Osteoblast (primary cell): ENCODE data around the gene ABCB7. TPM values are rescaled to one million over a fixed set of nuclear protein-coding genes. Genes with fewer than 3 reads are reported as not detected.

ENCODE experiments used
- DNase-seq: peaks from one replicate; pipeline ENCODE4 v3.0.0; 2011; ENCODE audit warnings: low spot score, mixed read lengths; ENCODE audit not compliant: insufficient read length; ENCODE audit errors: missing footprints
- H2AFZ ChIP-seq: 2 replicates; pipeline ENCODE4 v1.6.0; 2011; ENCODE audit warnings: mild to moderate bottlenecking, low read length
- H3K27ac ChIP-seq: 2 replicates; pipeline ENCODE4 v1.5.1; 2011; ENCODE audit warnings: mild to moderate bottlenecking, low read depth, low read length, moderate library complexity
- H3K27me3 ChIP-seq: 2 replicates; pipeline ENCODE4 v1.6.0; 2012; ENCODE audit warnings: mild to moderate bottlenecking, control low read depth, inconsistent platforms, low read length, moderate library complexity; ENCODE audit not compliant: insufficient read depth
- H3K36me3 ChIP-seq: 2 replicates; pipeline ENCODE4 v1.5.1; 2011; ENCODE audit warnings: mild to moderate bottlenecking, low read length, control low read depth, moderate library complexity; ENCODE audit not compliant: insufficient read depth
- H3K4me1 ChIP-seq: 2 replicates; pipeline ENCODE4 v1.5.1; 2011; ENCODE audit warnings: mild to moderate bottlenecking, low read length, control low read depth, moderate library complexity; ENCODE audit not compliant: insufficient read depth
- H3K4me2 ChIP-seq: 2 replicates; pipeline ENCODE4 v1.6.0; 2011; ENCODE audit warnings: mild to moderate bottlenecking, low read length; ENCODE audit not compliant: insufficient read depth
- H3K4me3 ChIP-seq: fragments of 200-600 bp; sonication (generic); 3 replicates; pipeline ENCODE4 v1.5.1; 2012; ENCODE audit warnings: mild to moderate bottlenecking, low read length, inconsistent platforms; ENCODE audit not compliant: insufficient read depth
- H3K79me2 ChIP-seq: 2 replicates; pipeline ENCODE4 v1.6.0; 2012; ENCODE audit warnings: mild to moderate bottlenecking, low read length, control low read depth, inconsistent platforms; ENCODE audit not compliant: insufficient read depth
- H3K9me3 ChIP-seq: 2 replicates; pipeline ENCODE4 v1.5.1; 2011; ENCODE audit warnings: low read depth, low read length, control low read depth
- H4K20me1 ChIP-seq: 2 replicates; pipeline ENCODE4 v1.6.0; 2012; ENCODE audit warnings: mild to moderate bottlenecking, low read length, control low read depth; ENCODE audit not compliant: insufficient read depth
- total RNA-seq: library from RNA; depleted of rRNA; stranded (reverse); fragments of >200 nt; gene quantifications from 2 replicates; pipeline ENCODE4 v1.2.3, GENCODE V29; 2012
- TF ChIP-seq, protein P1 (sequence below): IDR thresholded peaks from 2 replicates; pipeline ENCODE4 v1.5.1; 2011; ENCODE audit warnings: mild to moderate bottlenecking, low read depth, low read length, moderate library complexity; ENCODE audit errors: extremely low read depth

The ABCB7 gene
- total RNA-seq, 1 donor = 28.2 TPM

DNA sequence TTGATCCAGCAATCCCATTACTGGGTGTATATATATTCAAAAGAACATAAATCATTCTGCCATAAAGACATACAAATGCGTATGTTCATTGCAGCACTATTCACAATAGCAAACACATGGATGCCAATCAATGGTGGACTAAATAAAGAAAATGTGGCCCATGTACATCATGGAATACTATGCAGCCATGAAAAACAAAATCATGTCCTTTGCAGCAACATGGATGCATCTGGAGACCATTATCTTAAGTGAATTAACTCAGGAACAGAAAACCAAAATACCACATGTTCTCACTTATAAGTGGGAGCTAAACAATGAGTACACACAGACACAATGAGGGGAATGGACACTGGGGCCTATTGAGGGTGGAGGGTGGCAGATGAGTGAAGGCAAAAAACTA is 81.6 kb downstream of the ABCB7 start:
- Histone ChIP-seq H3K27me3 (no peaks in the 10 kb centered on the region), H3K79me2 (no peaks in the 10 kb centered on the region), H3K27ac (no peak overlapping the region), H3K4me3 (no peak overlapping the region), H4K20me1 (no peaks in the 10 kb centered on the region), H3K4me2 (no peak overlapping the region), H3K9me3 (no peaks in the 10 kb centered on the region), H3K36me3 (no peaks in the 10 kb centered on the region), H3K4me1 (no peaks in the 10 kb centered on the region), H2AFZ (no peak overlapping the region)
- DNase-seq = no peak
- TF ChIP-seq, protein P1, sequence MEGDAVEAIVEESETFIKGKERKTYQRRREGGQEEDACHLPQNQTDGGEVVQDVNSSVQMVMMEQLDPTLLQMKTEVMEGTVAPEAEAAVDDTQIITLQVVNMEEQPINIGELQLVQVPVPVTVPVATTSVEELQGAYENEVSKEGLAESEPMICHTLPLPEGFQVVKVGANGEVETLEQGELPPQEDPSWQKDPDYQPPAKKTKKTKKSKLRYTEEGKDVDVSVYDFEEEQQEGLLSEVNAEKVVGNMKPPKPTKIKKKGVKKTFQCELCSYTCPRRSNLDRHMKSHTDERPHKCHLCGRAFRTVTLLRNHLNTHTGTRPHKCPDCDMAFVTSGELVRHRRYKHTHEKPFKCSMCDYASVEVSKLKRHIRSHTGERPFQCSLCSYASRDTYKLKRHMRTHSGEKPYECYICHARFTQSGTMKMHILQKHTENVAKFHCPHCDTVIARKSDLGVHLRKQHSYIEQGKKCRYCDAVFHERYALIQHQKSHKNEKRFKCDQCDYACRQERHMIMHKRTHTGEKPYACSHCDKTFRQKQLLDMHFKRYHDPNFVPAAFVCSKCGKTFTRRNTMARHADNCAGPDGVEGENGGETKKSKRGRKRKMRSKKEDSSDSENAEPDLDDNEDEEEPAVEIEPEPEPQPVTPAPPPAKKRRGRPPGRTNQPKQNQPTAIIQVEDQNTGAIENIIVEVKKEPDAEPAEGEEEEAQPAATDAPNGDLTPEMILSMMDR = no peak

DNA sequence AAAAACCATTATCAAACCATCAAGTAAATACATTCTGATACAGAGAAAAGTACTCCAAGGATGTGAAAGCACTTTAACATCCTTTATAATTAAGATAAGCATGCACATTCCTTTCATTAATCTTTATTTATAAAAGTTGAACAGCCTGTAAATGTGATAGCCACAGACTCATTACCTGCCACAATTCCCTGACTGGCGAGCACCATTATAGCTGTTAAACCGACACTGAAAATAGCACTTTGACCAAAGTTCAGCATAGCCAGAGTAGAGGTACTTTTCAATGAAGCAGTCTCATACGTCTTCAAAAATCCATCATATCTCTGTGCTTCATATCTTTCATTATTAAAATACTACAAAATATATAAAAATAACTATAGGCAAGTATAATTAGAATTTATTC is 84.7 kb downstream of the ABCB7 start:
- TF ChIP-seq, protein P1 = no peak
- no peaks in the 10 kb centered on the region for H3K4me1 ChIP-seq
- H3K79me2 ChIP-seq = no peaks in the 10 kb centered on the region

DNA sequence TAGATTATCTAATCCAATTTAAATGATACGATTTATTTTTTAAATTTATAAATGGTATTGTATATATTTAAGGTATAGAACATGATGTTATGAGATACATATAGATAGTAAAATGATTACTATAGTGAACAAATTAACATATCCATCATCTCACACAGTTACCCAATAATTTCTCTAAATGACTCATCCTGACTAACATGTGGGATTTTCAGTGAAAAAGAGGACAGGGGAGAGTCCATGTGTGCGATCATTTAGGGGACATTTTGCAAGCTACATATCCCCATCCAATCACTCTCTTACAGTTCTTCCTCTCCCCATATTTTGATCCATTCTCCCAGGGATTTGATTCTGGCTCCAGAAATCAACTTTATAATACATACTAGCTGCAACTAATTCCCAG is 88.2 kb downstream of the ABCB7 start:
- Histone ChIP-seq H3K27ac (no peak overlapping the region), H2AFZ (no peak overlapping the region), H3K27me3 (no peaks in the 10 kb centered on the region), H3K36me3 (no peaks in the 10 kb centered on the region), H3K4me2 (no peak overlapping the region), H4K20me1 (no peaks in the 10 kb centered on the region), H3K4me3 (no peak overlapping the region), H3K79me2 (no peaks in the 10 kb centered on the region), H3K9me3 (no peaks in the 10 kb centered on the region), H3K4me1 (no peaks in the 10 kb centered on the region)
- no peak for DNase-seq
- TF ChIP-seq, protein P1 = no peak

More for the DNA sequence above, 84.7 kb downstream of the ABCB7 start:
- H3K27ac ChIP-seq = no peak overlapping the region
- no peaks in the 10 kb centered on the region for H3K9me3 ChIP-seq
- H3K4me2 ChIP-seq = no peak overlapping the region
- no peak overlapping the region for H2AFZ ChIP-seq
- no peak for DNase-seq
- H3K4me3 ChIP-seq = no peak overlapping the region
- no peaks in the 10 kb centered on the region for H4K20me1 ChIP-seq
- H3K27me3 ChIP-seq = no peaks in the 10 kb centered on the region
- no peaks in the 10 kb centered on the region for H3K36me3 ChIP-seq

DNA sequence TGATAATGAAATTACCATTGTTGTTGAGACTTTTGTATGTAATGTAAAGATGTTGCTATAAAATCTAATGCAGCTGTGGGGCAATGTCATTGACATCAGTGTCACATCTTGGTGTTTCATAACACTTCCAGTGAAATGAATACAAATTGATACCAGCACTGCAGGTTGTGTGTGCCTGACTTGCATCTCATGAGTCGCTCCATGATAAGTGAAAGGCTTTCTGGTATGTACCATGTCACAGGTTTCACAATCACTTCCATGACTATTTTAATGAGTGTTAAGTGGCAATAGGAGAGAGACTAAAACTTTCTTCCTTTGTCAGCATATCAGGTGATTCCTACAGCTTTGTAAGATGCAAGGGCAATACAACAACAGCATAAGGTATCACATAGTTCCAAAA is 94.4 kb downstream of the ABCB7 start:
- Histone ChIP-seq H3K4me3 (no peak overlapping the region), H3K36me3 (no peaks in the 10 kb centered on the region), H3K27me3 (no peaks in the 10 kb centered on the region), H3K79me2 (no peaks in the 10 kb centered on the region), H3K27ac (no peak overlapping the region), H2AFZ (no peak overlapping the region), H3K9me3 (no peaks in the 10 kb centered on the region), H3K4me1 (no peaks in the 10 kb centered on the region), H3K4me2 (no peak overlapping the region), H4K20me1 (no peaks in the 10 kb centered on the region)
- TF ChIP-seq, protein P1 = no peak
- no peak for DNase-seq
